C4-2B (cell line): Measurements from ENCODE around the gene ZNF865.

ENCODE experiments used
- ZFX ChIP-seq: fragments of 450-650 bp; IDR thresholded peaks from 2 replicates; pipeline ENCODE4 v1.6.1; 2017
- TF ChIP-seq, protein P1 (sequence below): fragments of 450-650 bp; conservative IDR thresholded peaks from 2 replicates; pipeline ENCODE4 v1.5.1; 2017; ENCODE audit warnings: mild to moderate bottlenecking

DNA sequence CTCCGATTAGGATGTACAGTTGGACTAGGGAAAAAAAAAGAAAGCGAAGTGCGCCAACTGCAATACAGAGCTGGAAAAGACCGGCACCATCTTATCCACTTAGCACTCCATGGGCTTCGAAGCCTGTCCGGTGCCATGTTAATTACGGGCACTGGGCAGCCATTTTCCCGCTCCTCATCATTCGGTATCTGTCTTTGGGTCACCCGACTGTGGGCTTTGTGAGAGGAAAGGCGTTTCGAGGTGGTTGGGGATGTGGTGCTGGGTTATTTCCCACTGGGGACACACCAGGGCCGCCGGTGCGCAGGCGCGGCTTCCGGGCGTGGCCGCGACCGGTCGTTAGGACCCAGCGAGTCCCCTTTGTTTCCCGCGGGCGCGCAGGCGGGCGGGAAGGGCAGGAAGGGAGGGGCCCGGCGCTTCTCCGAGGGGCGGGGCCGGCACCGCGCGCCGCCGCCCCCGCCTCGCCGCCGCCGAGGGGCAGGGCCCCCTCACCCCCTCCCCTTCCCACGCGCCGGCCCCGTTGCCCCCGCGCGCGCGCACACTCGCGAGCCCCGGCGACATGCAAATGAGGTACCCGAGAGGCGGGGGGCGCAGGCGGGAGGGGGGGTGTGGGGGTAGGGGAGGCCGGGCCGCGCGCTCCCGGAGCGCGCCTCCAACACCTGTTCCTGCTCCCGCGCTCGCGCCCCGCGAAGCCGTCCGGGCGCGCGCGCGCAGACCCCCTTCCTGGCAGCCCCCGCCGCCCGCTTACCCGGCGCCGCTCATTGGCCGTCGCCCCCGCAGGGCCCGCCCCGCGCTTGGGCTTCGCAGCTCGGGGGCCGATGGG is 5.4 kb upstream of the ZNF865 start, which contains the start of gene ZNF524:
- no peak for TF ChIP-seq ZFX
- TF ChIP-seq, protein P1, sequence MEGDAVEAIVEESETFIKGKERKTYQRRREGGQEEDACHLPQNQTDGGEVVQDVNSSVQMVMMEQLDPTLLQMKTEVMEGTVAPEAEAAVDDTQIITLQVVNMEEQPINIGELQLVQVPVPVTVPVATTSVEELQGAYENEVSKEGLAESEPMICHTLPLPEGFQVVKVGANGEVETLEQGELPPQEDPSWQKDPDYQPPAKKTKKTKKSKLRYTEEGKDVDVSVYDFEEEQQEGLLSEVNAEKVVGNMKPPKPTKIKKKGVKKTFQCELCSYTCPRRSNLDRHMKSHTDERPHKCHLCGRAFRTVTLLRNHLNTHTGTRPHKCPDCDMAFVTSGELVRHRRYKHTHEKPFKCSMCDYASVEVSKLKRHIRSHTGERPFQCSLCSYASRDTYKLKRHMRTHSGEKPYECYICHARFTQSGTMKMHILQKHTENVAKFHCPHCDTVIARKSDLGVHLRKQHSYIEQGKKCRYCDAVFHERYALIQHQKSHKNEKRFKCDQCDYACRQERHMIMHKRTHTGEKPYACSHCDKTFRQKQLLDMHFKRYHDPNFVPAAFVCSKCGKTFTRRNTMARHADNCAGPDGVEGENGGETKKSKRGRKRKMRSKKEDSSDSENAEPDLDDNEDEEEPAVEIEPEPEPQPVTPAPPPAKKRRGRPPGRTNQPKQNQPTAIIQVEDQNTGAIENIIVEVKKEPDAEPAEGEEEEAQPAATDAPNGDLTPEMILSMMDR = no peak
